Vagina (tissue), 2 donors: ENCODE measurements around the gene VILL.

Experiments
- POLR2A ChIP-seq, 2 donors: fragments of 450-650 bp; IDR thresholded peaks; one replicate each; pipeline ENCODE4 v1.6.1; 2017; ENCODE audit warnings: antibody characterized with exemption in 2 of 2, mild to moderate bottlenecking in 2 of 2, moderate library complexity in 2 of 2
- POLR2AphosphoS5 ChIP-seq, 2 donors: sonication (generic); formaldehyde crosslinking; IDR thresholded peaks; one replicate each; pipeline ENCODE4 v1.9.0; 2017; ENCODE audit warnings: antibody characterized with exemption in 2 of 2, mild to moderate bottlenecking in 2 of 2, low read depth in 1 of 2; ENCODE audit not compliant: insufficient read depth in 1 of 2
- TF ChIP-seq, protein P1 (sequence below), 3 experiments: fragments of 450-650 bp in 2 of 3; fragments of 200-600 bp in 1 of 3; sonication (generic) in 1 of 3; IDR thresholded peaks; one replicate each; pipeline ENCODE4 v1.5.1; 2017 to 2019; ENCODE audit warnings: antibody characterized with exemption in 3 of 3, mild to moderate bottlenecking in 2 of 3, moderate library complexity in 2 of 3

DNA sequence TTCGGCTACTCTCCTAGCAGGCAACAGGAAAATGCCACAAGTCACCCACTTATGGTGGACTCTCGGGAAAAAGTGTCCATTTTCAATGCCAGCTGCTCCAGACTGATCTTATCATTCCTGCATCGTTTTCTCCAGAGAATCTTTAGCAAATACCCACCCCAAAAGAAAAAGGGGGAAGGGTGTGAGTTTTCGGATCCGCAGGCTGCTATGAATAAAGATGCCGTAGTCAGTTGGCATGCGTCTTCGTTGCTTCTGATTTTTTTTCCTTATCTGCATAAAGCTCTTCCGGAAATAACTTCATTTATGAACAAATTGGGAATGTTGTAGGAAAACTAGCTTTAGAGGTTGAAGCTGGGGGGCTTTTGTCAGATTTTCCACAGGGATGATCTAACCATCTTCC lies 22.4 kb upstream of the VILL start:
- TF ChIP-seq, protein P1, sequence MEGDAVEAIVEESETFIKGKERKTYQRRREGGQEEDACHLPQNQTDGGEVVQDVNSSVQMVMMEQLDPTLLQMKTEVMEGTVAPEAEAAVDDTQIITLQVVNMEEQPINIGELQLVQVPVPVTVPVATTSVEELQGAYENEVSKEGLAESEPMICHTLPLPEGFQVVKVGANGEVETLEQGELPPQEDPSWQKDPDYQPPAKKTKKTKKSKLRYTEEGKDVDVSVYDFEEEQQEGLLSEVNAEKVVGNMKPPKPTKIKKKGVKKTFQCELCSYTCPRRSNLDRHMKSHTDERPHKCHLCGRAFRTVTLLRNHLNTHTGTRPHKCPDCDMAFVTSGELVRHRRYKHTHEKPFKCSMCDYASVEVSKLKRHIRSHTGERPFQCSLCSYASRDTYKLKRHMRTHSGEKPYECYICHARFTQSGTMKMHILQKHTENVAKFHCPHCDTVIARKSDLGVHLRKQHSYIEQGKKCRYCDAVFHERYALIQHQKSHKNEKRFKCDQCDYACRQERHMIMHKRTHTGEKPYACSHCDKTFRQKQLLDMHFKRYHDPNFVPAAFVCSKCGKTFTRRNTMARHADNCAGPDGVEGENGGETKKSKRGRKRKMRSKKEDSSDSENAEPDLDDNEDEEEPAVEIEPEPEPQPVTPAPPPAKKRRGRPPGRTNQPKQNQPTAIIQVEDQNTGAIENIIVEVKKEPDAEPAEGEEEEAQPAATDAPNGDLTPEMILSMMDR (IDR thresholded peaks at IDR 0.05): no peak
- TF ChIP-seq POLR2A (IDR thresholded peaks at IDR 0.05) (no peak), POLR2AphosphoS5 (IDR thresholded peaks at IDR 0.05; ENCODE audit: insufficient read depth in 1 of 2, low read depth in 1 of 2) (no peak)
